ENCODE measurements around the gene ZNF620. TPM values are rescaled to one million over a fixed set of nuclear protein-coding genes. Genes with fewer than 3 reads are reported as not detected.
"Not testable (repeated sequence)": the region's sequence is repeated elsewhere in the genome, so short reads cannot be mapped to it uniquely, and the experiment has no call there.

ZNF620 gene
- total RNA-seq, 1 donor from 2014 or later = 4.2 TPM

- Mint-ChIP-seq H3K4me3 (ENCODE audit: unreplicated experiment) (peak within 1 kb of the TSS; percentile 96), H3K27ac (ENCODE audit: unreplicated experiment) (peak within 1 kb of the TSS; percentile 92), H3K27me3 (ENCODE audit: low read depth, unreplicated experiment) (no peaks in the 10 kb centered on the region), H3K36me3 (ENCODE audit: low read depth, unreplicated experiment) (peaks cover 15% of the 10 kb centered on the region), H3K9me3 (ENCODE audit: unreplicated experiment) (no peaks in the 10 kb centered on the region), H3K4me1 (ENCODE audit: low read depth, unreplicated experiment) (peaks cover 12% of the 10 kb centered on the region)
- peak; percentile 92 for DNase-seq (ENCODE audit: low read depth)
- TF ChIP-seq EZH2 (IDR thresholded peaks at IDR 0.05; ENCODE audit: insufficient read depth, low read length) (no peak), CTCF (IDR thresholded peaks at IDR 0.05; ENCODE audit: insufficient read depth, low read depth, low read length) (no peak)
- Histone ChIP-seq H3K27me3 (ENCODE audit: insufficient read depth, low read length) (no peaks in the 10 kb centered on the region), H4K20me1 (ENCODE audit: insufficient read depth, low read length) (peaks cover 39% of the 10 kb centered on the region), H3K36me3 (ENCODE audit: insufficient read depth, low read length) (peaks cover 34% of the 10 kb centered on the region), H3K9me3 (ENCODE audit: insufficient read depth, low read depth, low read length) (no peaks in the 10 kb centered on the region), H3K9ac (ENCODE audit: low read length) (peak within 1 kb of the TSS; percentile 95), H3K4me1 (ENCODE audit: insufficient read depth, low read length) (peaks cover 9% of the 10 kb centered on the region), H2AFZ (ENCODE audit: low read depth, low read length) (peak within 1 kb of the TSS; percentile 87), H3K79me2 (ENCODE audit: insufficient read depth, low read length) (peaks cover 40% of the 10 kb centered on the region), H3K27ac (ENCODE audit: low read depth, low read length) (peak within 1 kb of the TSS; percentile 92), H3K4me2 (ENCODE audit: low read length) (peak within 1 kb of the TSS; percentile 95), H3K4me3 (ENCODE audit: insufficient read depth, low read depth, low read length) (peak within 1 kb of the TSS; percentile 95)
- no peak for FAIRE-seq
Measured at GRCh38 chr3:40456940-40457823, 48.7 kb upstream of the ZNF620 start, which contains the start of gene RPL14. Gene RPL14, plus strand, starts transcription at chr3:40457339. Its CDS starts 133 bp downstream, at chr3:40457472.

GRCh38 chr3:40458473-40458872 is 47.4 kb upstream of the ZNF620 start:
- H3K9me3 Mint-ChIP-seq (ENCODE audit: unreplicated experiment) = no peaks in the 10 kb centered on the region
- H3K9ac ChIP-seq (ENCODE audit: low read length) = peak overlapping the region; percentile 95
- H3K4me1 ChIP-seq (ENCODE audit: insufficient read depth, low read length) = peaks cover 5% of the 10 kb centered on the region
- no peaks in the 10 kb centered on the region for H3K27me3 ChIP-seq (ENCODE audit: insufficient read depth, low read length)
- peak overlapping the region; percentile 95 for H3K4me3 ChIP-seq (ENCODE audit: insufficient read depth, low read depth, low read length)
- H3K27ac Mint-ChIP-seq (ENCODE audit: unreplicated experiment) = peak overlapping the region; percentile 70
- H3K36me3 Mint-ChIP-seq (ENCODE audit: low read depth, unreplicated experiment) = peaks cover 15% of the 10 kb centered on the region
- DNase-seq (ENCODE audit: low read depth) = no peak
- H3K4me1 Mint-ChIP-seq (ENCODE audit: low read depth, unreplicated experiment) = peaks cover 12% of the 10 kb centered on the region
- H3K36me3 ChIP-seq (ENCODE audit: insufficient read depth, low read length) = peaks cover 41% of the 10 kb centered on the region
- peaks cover 40% of the 10 kb centered on the region for H3K79me2 ChIP-seq (ENCODE audit: insufficient read depth, low read length)
- FAIRE-seq = no peak
- H3K4me2 ChIP-seq (ENCODE audit: low read length) = peak overlapping the region; percentile 95
- H3K27ac ChIP-seq (ENCODE audit: low read depth, low read length) = no peak overlapping the region
- no peaks in the 10 kb centered on the region for H3K27me3 Mint-ChIP-seq (ENCODE audit: low read depth, unreplicated experiment)
- no peak overlapping the region for H2AFZ ChIP-seq (ENCODE audit: low read depth, low read length)
- H3K9me3 ChIP-seq (ENCODE audit: insufficient read depth, low read depth, low read length) = no peaks in the 10 kb centered on the region
- TF ChIP-seq CTCF (IDR thresholded peaks at IDR 0.05; ENCODE audit: insufficient read depth, low read depth, low read length) (no peak), EZH2 (IDR thresholded peaks at IDR 0.05; ENCODE audit: insufficient read depth, low read length) (no peak)
- peak overlapping the region; percentile 96 for H3K4me3 Mint-ChIP-seq (ENCODE audit: unreplicated experiment)
- peaks cover 46% of the 10 kb centered on the region for H4K20me1 ChIP-seq (ENCODE audit: insufficient read depth, low read length)

- Mint-ChIP-seq H3K4me1 (ENCODE audit: low read depth, unreplicated experiment) (peaks cover 17% of the 10 kb centered on the region), H3K4me3 (ENCODE audit: unreplicated experiment) (peak overlapping the region; percentile 66), H3K36me3 (ENCODE audit: low read depth, unreplicated experiment) (peaks cover 25% of the 10 kb centered on the region)
- H3K9me3 ChIP-seq (ENCODE audit: insufficient read depth, low read depth, low read length); FAIRE-seq; H3K4me1 ChIP-seq (ENCODE audit: insufficient read depth, low read length); H3K27ac Mint-ChIP-seq (ENCODE audit: unreplicated experiment); H2AFZ ChIP-seq (ENCODE audit: low read depth, low read length); DNase-seq (ENCODE audit: low read depth); H3K27me3 Mint-ChIP-seq (ENCODE audit: low read depth, unreplicated experiment); H3K9me3 Mint-ChIP-seq (ENCODE audit: unreplicated experiment); H3K27ac ChIP-seq (ENCODE audit: low read depth, low read length); H3K4me3 ChIP-seq (ENCODE audit: insufficient read depth, low read depth, low read length); H3K27me3 ChIP-seq (ENCODE audit: insufficient read depth, low read length): not testable (repeated sequence)
- Histone ChIP-seq H4K20me1 (ENCODE audit: insufficient read depth, low read length) (peaks cover 65% of the 10 kb centered on the region), H3K79me2 (ENCODE audit: insufficient read depth, low read length) (peaks cover 40% of the 10 kb centered on the region), H3K9ac (ENCODE audit: low read length) (peak overlapping the region; percentile 37), H3K36me3 (ENCODE audit: insufficient read depth, low read length) (peaks cover 55% of the 10 kb centered on the region), H3K4me2 (ENCODE audit: low read length) (peak overlapping the region; percentile 39)
Measured at GRCh38 chr3:40460481-40460880, 45.4 kb upstream of the ZNF620 start.

All from astrocyte (in vitro differentiated cells and primary cell).